ENCODE data around the gene ADAMTS9. TPM values are rescaled to one million over a fixed set of nuclear protein-coding genes. Genes with fewer than 3 reads are reported as not detected.

ADAMTS9 gene
- total RNA-seq, 1 donor from 2014 or later = 5.1 TPM

- no peak for TF ChIP-seq CTCF (IDR thresholded peaks at IDR 0.05)
- Mint-ChIP-seq H3K27me3 (ENCODE audit: low read depth) (no peaks in the 10 kb centered on the region), H3K4me3 (ENCODE audit: unreplicated experiment) (no peak overlapping the region), H3K36me3 (ENCODE audit: low read depth) (peaks cover 1% of the 10 kb centered on the region), H3K27ac (ENCODE audit: unreplicated experiment) (no peak overlapping the region), H3K9me3 (ENCODE audit: low read depth) (no peaks in the 10 kb centered on the region), H3K4me1 (ENCODE audit: low read depth) (peaks cover 13% of the 10 kb centered on the region)
- DNase-seq (ENCODE audit: low spot score) = no peak
Observed at GRCh38 chr3:64552966-64553365, 134.8 kb downstream of the ADAMTS9 start.

- peaks cover 19% of the 10 kb centered on the region for H3K4me1 Mint-ChIP-seq (ENCODE audit: low read depth)
- H3K36me3 Mint-ChIP-seq (ENCODE audit: low read depth) = peaks cover 1% of the 10 kb centered on the region
- H3K9me3 Mint-ChIP-seq (ENCODE audit: low read depth) = no peaks in the 10 kb centered on the region
- no peak for DNase-seq (ENCODE audit: low spot score)
- no peak for TF ChIP-seq CTCF (IDR thresholded peaks at IDR 0.05)
- H3K27ac Mint-ChIP-seq (ENCODE audit: unreplicated experiment) = no peak overlapping the region
- no peaks in the 10 kb centered on the region for H3K27me3 Mint-ChIP-seq (ENCODE audit: low read depth)
- no peak overlapping the region for H3K4me3 Mint-ChIP-seq (ENCODE audit: unreplicated experiment)
Observed at GRCh38 chr3:64552160-64552559, 135.6 kb downstream of the ADAMTS9 start.

- TF ChIP-seq CTCF (IDR thresholded peaks at IDR 0.05) = no peak
- peaks cover 19% of the 10 kb centered on the region for H3K4me1 Mint-ChIP-seq (ENCODE audit: low read depth)
- H3K4me3 Mint-ChIP-seq (ENCODE audit: unreplicated experiment) = no peak overlapping the region
- H3K9me3 Mint-ChIP-seq (ENCODE audit: low read depth) = no peaks in the 10 kb centered on the region
- DNase-seq (ENCODE audit: low spot score) = no peak
- H3K27me3 Mint-ChIP-seq (ENCODE audit: low read depth) = no peaks in the 10 kb centered on the region
- no peak overlapping the region for H3K27ac Mint-ChIP-seq (ENCODE audit: unreplicated experiment)
- H3K36me3 Mint-ChIP-seq (ENCODE audit: low read depth) = peaks cover 1% of the 10 kb centered on the region
Observed at GRCh38 chr3:64551697-64552096, 136.1 kb downstream of the ADAMTS9 start.

- no peak for TF ChIP-seq CTCF (IDR thresholded peaks at IDR 0.05)
- peaks cover 1% of the 10 kb centered on the region for H3K36me3 Mint-ChIP-seq (ENCODE audit: low read depth)
- no peak overlapping the region for H3K27ac Mint-ChIP-seq (ENCODE audit: unreplicated experiment)
- DNase-seq (ENCODE audit: low spot score) = no peak
- no peaks in the 10 kb centered on the region for H3K9me3 Mint-ChIP-seq (ENCODE audit: low read depth)
- H3K27me3 Mint-ChIP-seq (ENCODE audit: low read depth) = no peaks in the 10 kb centered on the region
- H3K4me1 Mint-ChIP-seq (ENCODE audit: low read depth) = peaks cover 19% of the 10 kb centered on the region
- H3K4me3 Mint-ChIP-seq (ENCODE audit: unreplicated experiment) = no peak overlapping the region
Observed at GRCh38 chr3:64550745-64551144, 137.1 kb downstream of the ADAMTS9 start.

- peaks cover 2% of the 10 kb centered on the region for H3K9me3 Mint-ChIP-seq (ENCODE audit: low read depth)
- no peak for DNase-seq (ENCODE audit: low spot score)
- peaks cover 19% of the 10 kb centered on the region for H3K4me1 Mint-ChIP-seq (ENCODE audit: low read depth)
- H3K36me3 Mint-ChIP-seq (ENCODE audit: low read depth) = no peaks in the 10 kb centered on the region
- no peak overlapping the region for H3K4me3 Mint-ChIP-seq (ENCODE audit: unreplicated experiment)
- no peak for TF ChIP-seq CTCF (IDR thresholded peaks at IDR 0.05)
- no peak overlapping the region for H3K27ac Mint-ChIP-seq (ENCODE audit: unreplicated experiment)
- no peaks in the 10 kb centered on the region for H3K27me3 Mint-ChIP-seq (ENCODE audit: low read depth)
Observed at GRCh38 chr3:64549869-64550268, 137.9 kb downstream of the ADAMTS9 start.
